ENCODE data around the gene CECR2. TPM values are rescaled to one million over a fixed set of nuclear protein-coding genes. Genes with fewer than 3 reads are reported as not detected.

Gene CECR2
- total and polyA plus RNA-seq, 5 donors from 2014 or later = not detected

GRCh38 chr22:17590586-17590985 is 221.3 kb downstream of the CECR2 start:
- DNase-seq = no peak
- Histone ChIP-seq H3K36me3 (ENCODE audit: control insufficient read depth, insufficient read depth, low read length) (peaks cover 46% of the 10 kb centered on the region), H3K27me3 (ENCODE audit: control insufficient read depth, insufficient read depth, low read length) (no peaks in the 10 kb centered on the region), H3K4me3 (ENCODE audit: low read depth, low read length) (no peak overlapping the region), H3K4me1 (ENCODE audit: control insufficient read depth, insufficient read depth, low read length, poor library complexity, severe bottlenecking) (no peaks in the 10 kb centered on the region), H3K27ac (ENCODE audit: insufficient read depth, low read length, poor library complexity, severe bottlenecking) (no peak overlapping the region), H3K9me3 (ENCODE audit: control insufficient read depth in 2 of 2, low read length in 2 of 2) (no peaks in the 10 kb centered on the region)
- no peaks in the 10 kb centered on the region for H3K27me3 Mint-ChIP-seq
- no peak for ATAC-seq (ENCODE audit: low read depth in 2 of 2)
- no peak overlapping the region for H3K4me3 Mint-ChIP-seq
- no peaks in the 10 kb centered on the region for H3K9me3 Mint-ChIP-seq
- no peak overlapping the region for H3K27ac Mint-ChIP-seq
- peaks cover 34% of the 10 kb centered on the region for H3K36me3 Mint-ChIP-seq
- no peaks in the 10 kb centered on the region for H3K4me1 Mint-ChIP-seq

GRCh38 chr22:17592201-17592600 is 222.9 kb downstream of the CECR2 start:
- no peak for ATAC-seq (ENCODE audit: low read depth in 2 of 2)
- Mint-ChIP-seq H3K27ac (no peak overlapping the region), H3K36me3 (peaks cover 43% of the 10 kb centered on the region), H3K4me3 (no peak overlapping the region), H3K4me1 (no peaks in the 10 kb centered on the region), H3K9me3 (no peaks in the 10 kb centered on the region), H3K27me3 (no peaks in the 10 kb centered on the region)
- no peaks in the 10 kb centered on the region for H3K27me3 ChIP-seq (ENCODE audit: control insufficient read depth, insufficient read depth, low read length)
- H3K4me3 ChIP-seq (ENCODE audit: low read depth, low read length) = no peak overlapping the region
- no peaks in the 10 kb centered on the region for H3K4me1 ChIP-seq (ENCODE audit: control insufficient read depth, insufficient read depth, low read length, poor library complexity, severe bottlenecking)
- H3K9me3 ChIP-seq (ENCODE audit: control insufficient read depth in 2 of 2, low read length in 2 of 2) = no peaks in the 10 kb centered on the region
- peaks cover 58% of the 10 kb centered on the region for H3K36me3 ChIP-seq (ENCODE audit: control insufficient read depth, insufficient read depth, low read length)
- H3K27ac ChIP-seq (ENCODE audit: insufficient read depth, low read length, poor library complexity, severe bottlenecking) = no peak overlapping the region
- DNase-seq = no peak

- H3K9me3 Mint-ChIP-seq = no peaks in the 10 kb centered on the region
- H3K36me3 Mint-ChIP-seq = peaks cover 66% of the 10 kb centered on the region
- H3K4me3 Mint-ChIP-seq = no peak overlapping the region
- DNase-seq (no peak), ATAC-seq (ENCODE audit: low read depth in 2 of 2) (no peak)
- no peaks in the 10 kb centered on the region for H3K4me1 ChIP-seq (ENCODE audit: control insufficient read depth, insufficient read depth, low read length, poor library complexity, severe bottlenecking)
- H3K27ac ChIP-seq (ENCODE audit: insufficient read depth, low read length, poor library complexity, severe bottlenecking) = no peak overlapping the region
- H3K4me1 Mint-ChIP-seq = peaks cover 0 to 8% (median 4%) of the 10 kb centered on the region in 4 donors
- H3K27me3 ChIP-seq (ENCODE audit: control insufficient read depth, insufficient read depth, low read length) = no peaks in the 10 kb centered on the region
- H3K4me3 ChIP-seq (ENCODE audit: low read depth, low read length) = no peak overlapping the region
- no peaks in the 10 kb centered on the region for H3K9me3 ChIP-seq (ENCODE audit: control insufficient read depth in 2 of 2, low read length in 2 of 2)
- peaks cover 88% of the 10 kb centered on the region for H3K36me3 ChIP-seq (ENCODE audit: control insufficient read depth, insufficient read depth, low read length)
- no peaks in the 10 kb centered on the region for H3K27me3 Mint-ChIP-seq
- H3K27ac Mint-ChIP-seq = no peak overlapping the region
Measured at GRCh38 chr22:17596226-17596625, 227.0 kb downstream of the CECR2 start.

- DNase-seq (no peak), ATAC-seq (ENCODE audit: low read depth in 2 of 2) (no peak)
- H3K36me3 Mint-ChIP-seq = peaks cover 60% of the 10 kb centered on the region
- H3K4me1 Mint-ChIP-seq = peaks cover 0 to 11% (median 4%) of the 10 kb centered on the region in 4 donors
- Histone ChIP-seq H3K4me3 (ENCODE audit: low read depth, low read length) (no peak overlapping the region), H3K9me3 (ENCODE audit: control insufficient read depth in 2 of 2, low read length in 2 of 2) (no peaks in the 10 kb centered on the region), H3K27ac (ENCODE audit: insufficient read depth, low read length, poor library complexity, severe bottlenecking) (no peak overlapping the region), H3K27me3 (ENCODE audit: control insufficient read depth, insufficient read depth, low read length) (no peaks in the 10 kb centered on the region), H3K36me3 (ENCODE audit: control insufficient read depth, insufficient read depth, low read length) (peaks cover 83% of the 10 kb centered on the region), H3K4me1 (ENCODE audit: control insufficient read depth, insufficient read depth, low read length, poor library complexity, severe bottlenecking) (no peaks in the 10 kb centered on the region)
- no peaks in the 10 kb centered on the region for H3K9me3 Mint-ChIP-seq
- H3K27me3 Mint-ChIP-seq = no peaks in the 10 kb centered on the region
- H3K4me3 Mint-ChIP-seq = no peak overlapping the region
- no peak overlapping the region for H3K27ac Mint-ChIP-seq
Measured at GRCh38 chr22:17597217-17597616, 228.0 kb downstream of the CECR2 start.

- H3K27ac Mint-ChIP-seq = no peak overlapping the region
- no peaks in the 10 kb centered on the region for H3K27me3 ChIP-seq (ENCODE audit: control insufficient read depth, insufficient read depth, low read length)
- no peak overlapping the region for H3K4me3 Mint-ChIP-seq
- peaks cover 0 to 11% (median 4%) of the 10 kb centered on the region in 4 donors for H3K4me1 Mint-ChIP-seq
- no peak overlapping the region for H3K27ac ChIP-seq (ENCODE audit: insufficient read depth, low read length, poor library complexity, severe bottlenecking)
- H3K36me3 Mint-ChIP-seq = peaks cover 52% of the 10 kb centered on the region
- H3K4me1 ChIP-seq (ENCODE audit: control insufficient read depth, insufficient read depth, low read length, poor library complexity, severe bottlenecking) = no peaks in the 10 kb centered on the region
- DNase-seq (no peak), ATAC-seq (ENCODE audit: low read depth in 2 of 2) (no peak)
- peaks cover 72% of the 10 kb centered on the region for H3K36me3 ChIP-seq (ENCODE audit: control insufficient read depth, insufficient read depth, low read length)
- H3K9me3 Mint-ChIP-seq = no peaks in the 10 kb centered on the region
- H3K27me3 Mint-ChIP-seq = no peaks in the 10 kb centered on the region
- no peak overlapping the region for H3K4me3 ChIP-seq (ENCODE audit: low read depth, low read length)
- no peaks in the 10 kb centered on the region for H3K9me3 ChIP-seq (ENCODE audit: control insufficient read depth in 2 of 2, low read length in 2 of 2)
Measured at GRCh38 chr22:17598318-17598717, 229.1 kb downstream of the CECR2 start.

- H3K4me3 Mint-ChIP-seq = no peak overlapping the region
- no peaks in the 10 kb centered on the region for H3K27me3 Mint-ChIP-seq
- H3K27ac ChIP-seq (ENCODE audit: insufficient read depth, low read length, poor library complexity, severe bottlenecking) = no peak overlapping the region
- H3K27me3 ChIP-seq (ENCODE audit: control insufficient read depth, insufficient read depth, low read length) = no peaks in the 10 kb centered on the region
- no peaks in the 10 kb centered on the region for H3K9me3 ChIP-seq (ENCODE audit: control insufficient read depth in 2 of 2, low read length in 2 of 2)
- no peak for ATAC-seq (ENCODE audit: low read depth in 2 of 2)
- peaks cover 52% of the 10 kb centered on the region for H3K36me3 ChIP-seq (ENCODE audit: control insufficient read depth, insufficient read depth, low read length)
- peaks cover 0 to 16% (median 6%) of the 10 kb centered on the region in 4 donors for H3K4me1 Mint-ChIP-seq
- peaks cover 40% of the 10 kb centered on the region for H3K36me3 Mint-ChIP-seq
- no peak for DNase-seq
- H3K4me3 ChIP-seq (ENCODE audit: low read depth, low read length) = no peak overlapping the region
- no peaks in the 10 kb centered on the region for H3K9me3 Mint-ChIP-seq
- peak overlapping the region in 2 of 3 donors; percentile 47 to 52 for H3K27ac Mint-ChIP-seq
- no peaks in the 10 kb centered on the region for H3K4me1 ChIP-seq (ENCODE audit: control insufficient read depth, insufficient read depth, low read length, poor library complexity, severe bottlenecking)
Measured at GRCh38 chr22:17601031-17601430, 231.8 kb downstream of the CECR2 start.

- Mint-ChIP-seq H3K27me3 (no peaks in the 10 kb centered on the region), H3K27ac (peak overlapping the region in 1 of 3 donors; percentile 23), H3K9me3 (no peaks in the 10 kb centered on the region), H3K4me3 (no peak overlapping the region), H3K36me3 (peaks cover 20% of the 10 kb centered on the region), H3K4me1 (peaks cover 0 to 22% (median 7%) of the 10 kb centered on the region in 4 donors)
- H3K36me3 ChIP-seq (ENCODE audit: control insufficient read depth, insufficient read depth, low read length) = peaks cover 47% of the 10 kb centered on the region
- no peak overlapping the region for H3K27ac ChIP-seq (ENCODE audit: insufficient read depth, low read length, poor library complexity, severe bottlenecking)
- no peaks in the 10 kb centered on the region for H3K4me1 ChIP-seq (ENCODE audit: control insufficient read depth, insufficient read depth, low read length, poor library complexity, severe bottlenecking)
- H3K27me3 ChIP-seq (ENCODE audit: control insufficient read depth, insufficient read depth, low read length) = no peaks in the 10 kb centered on the region
- ATAC-seq (ENCODE audit: low read depth in 2 of 2) (no peak), DNase-seq (no peak)
- no peaks in the 10 kb centered on the region for H3K9me3 ChIP-seq (ENCODE audit: control insufficient read depth in 2 of 2, low read length in 2 of 2)
- no peak overlapping the region for H3K4me3 ChIP-seq (ENCODE audit: low read depth, low read length)
Measured at GRCh38 chr22:17603668-17604067, 234.4 kb downstream of the CECR2 start.

- H3K27ac Mint-ChIP-seq = no peak overlapping the region
- H3K27me3 Mint-ChIP-seq = no peaks in the 10 kb centered on the region
- DNase-seq = no peak
- Histone ChIP-seq H3K9me3 (ENCODE audit: control insufficient read depth in 2 of 2, low read length in 2 of 2) (no peaks in the 10 kb centered on the region), H3K27me3 (ENCODE audit: control insufficient read depth, insufficient read depth, low read length) (no peaks in the 10 kb centered on the region), H3K4me1 (ENCODE audit: control insufficient read depth, insufficient read depth, low read length, poor library complexity, severe bottlenecking) (no peaks in the 10 kb centered on the region), H3K4me3 (ENCODE audit: low read depth, low read length) (no peak overlapping the region), H3K36me3 (ENCODE audit: control insufficient read depth, insufficient read depth, low read length) (peaks cover 45% of the 10 kb centered on the region), H3K27ac (ENCODE audit: insufficient read depth, low read length, poor library complexity, severe bottlenecking) (no peak overlapping the region)
- peaks cover 2 to 24% (median 8%) of the 10 kb centered on the region in 4 donors for H3K4me1 Mint-ChIP-seq
- peaks cover 14% of the 10 kb centered on the region for H3K36me3 Mint-ChIP-seq
- no peak overlapping the region for H3K4me3 Mint-ChIP-seq
- no peak for ATAC-seq (ENCODE audit: low read depth in 2 of 2)
- H3K9me3 Mint-ChIP-seq = no peaks in the 10 kb centered on the region
Measured at GRCh38 chr22:17606496-17606895, 237.2 kb downstream of the CECR2 start.
